Measurements from ENCODE around the gene PTTG1IP2. TPM values are rescaled to one million over a fixed set of nuclear protein-coding genes. Genes with fewer than 3 reads are reported as not detected.

The PTTG1IP2 gene
- total and polyA plus RNA-seq, 5 experiments from 2014 or later: not detected

- Mint-ChIP-seq H3K4me1 (peaks cover 0 to 6% (median 0%) of the 10 kb centered on the region in 4 donors), H3K36me3 (no peaks in the 10 kb centered on the region), H3K27me3 (peaks cover 5 to 12% (median 10%) of the 10 kb centered on the region in 5 donors), H3K27ac (no peak overlapping the region), H3K4me3 (no peak overlapping the region), H3K9me3 (no peaks in the 10 kb centered on the region)
- DNase-seq (no peak), ATAC-seq (no peak)
- POLR2A ChIA-PET: no interaction called here
Observed at GRCh38 chr7:90538405-90538804, 69.0 kb downstream of the PTTG1IP2 start.

DNA sequence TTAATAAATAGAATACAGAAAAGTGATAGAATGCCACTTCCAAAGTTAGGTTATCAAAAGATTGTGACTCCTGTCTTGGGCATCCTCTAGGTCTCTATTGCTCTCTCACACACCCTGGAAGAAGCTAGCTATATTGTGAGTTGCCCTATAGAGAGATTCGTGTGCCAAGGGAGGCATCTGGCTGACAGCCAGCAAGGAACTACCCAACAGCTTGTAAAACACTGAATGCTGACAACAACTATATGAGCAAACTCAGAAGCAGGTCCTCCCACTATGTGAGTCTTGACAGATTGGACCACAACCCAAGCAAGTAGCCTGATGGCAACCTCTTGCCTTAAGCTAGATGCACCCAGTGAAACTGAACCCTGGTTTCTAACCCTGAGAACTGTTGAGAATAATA is 71.0 kb downstream of the PTTG1IP2 start:
- Mint-ChIP-seq H3K9me3 (no peaks in the 10 kb centered on the region), H3K4me1 (peaks cover 0 to 6% (median 0%) of the 10 kb centered on the region in 4 donors), H3K27ac (peak overlapping the region in 1 of 10 donors; percentile 4), H3K27me3 (peaks cover 5 to 12% (median 10%) of the 10 kb centered on the region in 5 donors), H3K4me3 (no peak overlapping the region), H3K36me3 (no peaks in the 10 kb centered on the region)
- ATAC-seq (no peak), DNase-seq (no peak)
- POLR2A ChIA-PET: no interaction called here

- H3K27me3 Mint-ChIP-seq: peaks cover 2 to 12% (median 10%) of the 10 kb centered on the region in 5 donors
- H3K4me3 Mint-ChIP-seq: no peak overlapping the region
- POLR2A ChIA-PET: no interaction called here
- H3K4me1 Mint-ChIP-seq: no peaks in the 10 kb centered on the region
- no peak overlapping the region for H3K27ac Mint-ChIP-seq
- ATAC-seq (no peak), DNase-seq (no peak)
- H3K9me3 Mint-ChIP-seq: peaks cover 0 to 18% (median 3%) of the 10 kb centered on the region in 9 donors
- no peaks in the 10 kb centered on the region for H3K36me3 Mint-ChIP-seq
Observed at GRCh38 chr7:90551036-90551435, 81.6 kb downstream of the PTTG1IP2 start.

DNA sequence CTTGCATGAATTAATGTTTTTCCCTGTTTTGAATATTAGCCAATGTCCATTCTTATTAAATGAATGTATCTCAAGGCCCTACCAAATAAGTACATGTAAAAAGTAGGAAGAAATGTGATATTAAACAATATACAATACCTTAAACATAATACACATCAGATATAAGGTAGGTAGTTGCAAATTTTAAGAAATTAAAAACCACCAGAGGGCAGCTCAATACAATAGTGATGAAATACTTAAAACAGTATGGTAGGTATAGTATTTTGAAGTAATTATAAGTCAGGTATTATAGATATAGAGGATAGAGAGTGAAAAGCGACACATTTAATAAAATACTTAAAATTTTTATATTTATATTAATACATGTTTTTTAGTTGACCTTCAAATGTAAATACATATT is 83.1 kb downstream of the PTTG1IP2 start:
- Mint-ChIP-seq H3K4me1 (no peaks in the 10 kb centered on the region), H3K27me3 (peaks cover 2 to 13% (median 10%) of the 10 kb centered on the region in 5 donors), H3K36me3 (no peaks in the 10 kb centered on the region), H3K9me3 (peaks cover 0 to 18% (median 3%) of the 10 kb centered on the region in 9 donors), H3K4me3 (no peak overlapping the region), H3K27ac (no peak overlapping the region)
- no peak for DNase-seq
- POLR2A ChIA-PET: no interaction called here
- ATAC-seq: no peak

- POLR2A ChIA-PET: no interaction called here
- no peak for ATAC-seq
- H3K36me3 Mint-ChIP-seq: no peaks in the 10 kb centered on the region
Observed at GRCh38 chr7:90560730-90561129, 91.3 kb downstream of the PTTG1IP2 start.

More at GRCh38 chr7:90560730-90561129, 91.3 kb downstream of the PTTG1IP2 start:
- no peak overlapping the region for H3K27ac Mint-ChIP-seq
- peaks cover 0 to 3% (median 0%) of the 10 kb centered on the region in 9 donors for H3K9me3 Mint-ChIP-seq
- no peak for DNase-seq
- no peaks in the 10 kb centered on the region for H3K4me1 Mint-ChIP-seq
- peaks cover 0 to 4% (median 3%) of the 10 kb centered on the region in 5 donors for H3K27me3 Mint-ChIP-seq
- H3K4me3 Mint-ChIP-seq: no peak overlapping the region

Other genes with a start within 250 kb of the PTTG1IP2 start
- under 1 TPM; 0.39 to 0.77 TPM for gene CFAP69, start 224.5 kb upstream of the PTTG1IP2 start, total RNA-seq
- not detected for gene CFAP69, start 224.5 kb upstream of the PTTG1IP2 start, polyA plus RNA-seq
- gene FAM237B, start 148.3 kb upstream of the PTTG1IP2 start, total RNA-seq: not detected
- not detected for gene FAM237B, start 148.3 kb upstream of the PTTG1IP2 start, polyA plus RNA-seq
- 10 to 100 TPM; 51.2 to 54.2 TPM for gene GTPBP10, start 122.9 kb upstream of the PTTG1IP2 start, total RNA-seq
- gene GTPBP10, start 122.9 kb upstream of the PTTG1IP2 start, polyA plus RNA-seq: 10 to 100 TPM; 39.5 to 45.7 (median 43.4) TPM
- 1 to 10 TPM; 1.7 to 3.0 TPM for gene CLDN12, start 66.2 kb upstream of the PTTG1IP2 start, total RNA-seq
- 1 to 10 TPM in 2 of 3 donors, under 1 TPM in 1; 0.27 to 1.8 (median 1.3) TPM for gene CLDN12, start 66.2 kb upstream of the PTTG1IP2 start, polyA plus RNA-seq
- 1 to 10 TPM; 2.8 to 3.6 TPM for gene CDK14, start 126.7 kb downstream of the PTTG1IP2 start, total RNA-seq
- under 1 TPM in 1 of 3 donors, not detected in 2; 0.15 TPM for gene CDK14, start 126.7 kb downstream of the PTTG1IP2 start, polyA plus RNA-seq

Measured in naive thymus-derived CD8-positive, alpha-beta T cell (primary cell).